Measurements from ENCODE around the gene ADAMTS13.

- no peak for TF ChIP-seq CTCF (IDR thresholded peaks at IDR 0.05)
- TF ChIP-seq POLR2A (IDR thresholded peaks at IDR 0.05), result no peak
Measured at GRCh38 chr9:133421615-133422542, at the start of gene ADAMTS13.
